H9 (cell line): ENCODE results near the gene ACTL7A. TPM values are rescaled to one million over a fixed set of nuclear protein-coding genes. Genes with fewer than 3 reads are reported as not detected.

ENCODE experiments used
- DNase-seq: peaks from one replicate; pipeline ENCODE4 v3.0.0-alpha.2; 2017
- H2AFZ ChIP-seq: one replicate; pipeline ENCODE4 v1.6.1; 2013; ENCODE audit warnings: mild to moderate bottlenecking, low read length, control low read depth, moderate library complexity
- H2AK5ac ChIP-seq: 2 replicates; pipeline ENCODE4 v1.6.1; 2013; ENCODE audit warnings: low read length, control low read depth, mixed read lengths; ENCODE audit not compliant: insufficient read length
- H2BK120ac ChIP-seq: one replicate; pipeline ENCODE4 v1.6.1; 2013; ENCODE audit warnings: low read depth, mild to moderate bottlenecking, low read length, control low read depth, inconsistent platforms; ENCODE audit not compliant: poor library complexity, severe bottlenecking
- H2BK12ac ChIP-seq: 2 replicates; pipeline ENCODE4 v1.6.1; 2013; ENCODE audit warnings: low read length, control low read depth, mixed read lengths, low read depth; ENCODE audit not compliant: insufficient read length
- H2BK15ac ChIP-seq: 2 replicates; pipeline ENCODE4 v1.6.1; 2013; ENCODE audit warnings: low read depth, low read length, control low read depth
- H2BK20ac ChIP-seq: one replicate; pipeline ENCODE4 v1.6.1; 2013; ENCODE audit warnings: low read depth, mild to moderate bottlenecking, low read length, control low read depth, inconsistent platforms; ENCODE audit not compliant: poor library complexity, severe bottlenecking
- H2BK5ac ChIP-seq: 2 replicates; pipeline ENCODE4 v1.6.1; 2013; ENCODE audit warnings: low read length, control low read depth, mixed read lengths; ENCODE audit not compliant: insufficient read length
- H3K14ac ChIP-seq: 2 replicates; pipeline ENCODE4 v1.6.1; 2013; ENCODE audit warnings: low read length, control low read depth; ENCODE audit not compliant: insufficient read depth
- H3K18ac ChIP-seq: 2 replicates; pipeline ENCODE4 v1.6.1; 2013; ENCODE audit warnings: low read depth, mild to moderate bottlenecking, mixed read lengths, low read length, control low read depth; ENCODE audit not compliant: insufficient read length
- H3K23ac ChIP-seq: 2 replicates; pipeline ENCODE4 v1.6.1; 2013; ENCODE audit warnings: low read length, control low read depth, mixed read lengths, low read depth; ENCODE audit not compliant: insufficient read length
- H3K23me2 ChIP-seq: 2 replicates; pipeline ENCODE4 v1.6.1; 2013; ENCODE audit warnings: low read depth, mild to moderate bottlenecking, mixed read lengths, low read length, control low read depth; ENCODE audit not compliant: insufficient read length, poor library complexity, severe bottlenecking
- H3K27ac ChIP-seq: 2 replicates; pipeline ENCODE4 v1.5.1; 2013; ENCODE audit warnings: low read length, control low read depth, mixed read lengths, low read depth; ENCODE audit not compliant: insufficient read length
- H3K27me3 ChIP-seq: 2 replicates; pipeline ENCODE4 v1.6.1; 2013; ENCODE audit warnings: low read length, control low read depth, inconsistent platforms; ENCODE audit not compliant: insufficient read depth
- H3K4ac ChIP-seq: 2 replicates; pipeline ENCODE4 v1.6.1; 2013; ENCODE audit warnings: low read depth, mild to moderate bottlenecking, control low read depth, inconsistent platforms, low read length, moderate library complexity
- H3K4me1 ChIP-seq: 2 replicates; pipeline ENCODE4 v1.6.1; 2013; ENCODE audit warnings: low read length, control low read depth, inconsistent platforms; ENCODE audit not compliant: insufficient read depth
- H3K4me2 ChIP-seq: 2 replicates; pipeline ENCODE4 v1.6.1; 2013; ENCODE audit warnings: low read length, control low read depth, mixed read lengths; ENCODE audit not compliant: insufficient read length, insufficient read depth
- H3K56ac ChIP-seq: 2 replicates; pipeline ENCODE4 v1.6.1; 2013; ENCODE audit warnings: low read depth, mild to moderate bottlenecking, mixed read lengths, low read length, control low read depth; ENCODE audit not compliant: insufficient read length
- H3K79me1 ChIP-seq: 2 replicates; pipeline ENCODE4 v1.6.1; 2013; ENCODE audit warnings: low read depth, mild to moderate bottlenecking, moderate library complexity, low read length, control low read depth, inconsistent platforms; ENCODE audit not compliant: insufficient read depth, poor library complexity, severe bottlenecking
- H3K79me2 ChIP-seq: 2 replicates; pipeline ENCODE4 v1.6.1; 2013; ENCODE audit warnings: low read length, control low read depth, inconsistent platforms; ENCODE audit not compliant: insufficient read depth
- H3K9ac ChIP-seq: 2 replicates; pipeline ENCODE4 v1.6.1; 2013; ENCODE audit warnings: low read length, control low read depth, mixed read lengths; ENCODE audit not compliant: insufficient read length; ENCODE audit errors: extremely low read depth
- H3K9me3 ChIP-seq: one replicate; pipeline ENCODE4 v1.6.1; 2013; ENCODE audit warnings: low read depth, low read length, inconsistent platforms; ENCODE audit not compliant: control insufficient read depth
- H3T11ph ChIP-seq: one replicate; pipeline ENCODE4 v1.6.1; 2013; ENCODE audit warnings: mild to moderate bottlenecking, low read length, control low read depth, inconsistent platforms
- H4K20me1 ChIP-seq: one replicate; pipeline ENCODE4 v1.6.1; 2013; ENCODE audit not compliant: control insufficient read depth, insufficient read length, insufficient read depth
- H4K5ac ChIP-seq: 2 replicates; pipeline ENCODE4 v1.6.1; 2013; ENCODE audit warnings: low read depth, mild to moderate bottlenecking, mixed read lengths, low read length, control low read depth; ENCODE audit not compliant: insufficient read length
- H4K8ac ChIP-seq: replicated peaks from 2 replicates; pipeline ENCODE4 v1.6.1; 2013; ENCODE audit warnings: low read length, control low read depth, mixed read lengths, low read depth; ENCODE audit not compliant: insufficient read length
- H4K91ac ChIP-seq: 2 replicates; pipeline ENCODE4 v1.6.1; 2013; ENCODE audit warnings: low read depth, mild to moderate bottlenecking, moderate library complexity, mixed read lengths, low read length, control low read depth; ENCODE audit not compliant: insufficient read length
- H3K27ac Mint-ChIP-seq, 3 experiments: 2 replicates in 2 of 3; 3 replicates in 1 of 3; pipeline ENCODE4 v1.8.0; 2020 to 2021; ENCODE audit warnings: mixed read lengths in 3 of 3, mild to moderate bottlenecking in 1 of 3, moderate library complexity in 1 of 3
- H3K27me3 Mint-ChIP-seq: 2 replicates; pipeline ENCODE4 v1.8.0; 2021; ENCODE audit warnings: low read depth, mild to moderate bottlenecking, moderate library complexity, mixed read lengths
- H3K36me3 Mint-ChIP-seq, 3 experiments: 2 replicates in 2 of 3; 3 replicates in 1 of 3; pipeline ENCODE4 v1.8.0; 2020 to 2021; ENCODE audit warnings: low read depth in 3 of 3, mixed read lengths in 3 of 3; ENCODE audit not compliant: insufficient read depth in 1 of 3
- H3K4me1 Mint-ChIP-seq, 2 experiments: 2 replicates each; pipeline ENCODE4 v1.8.0; 2020; ENCODE audit warnings: mixed read lengths in 2 of 2
- H3K4me3 Mint-ChIP-seq, 2 experiments: 2 replicates in 1 of 2; 3 replicates in 1 of 2; pipeline ENCODE4 v1.8.0; 2020 to 2021; ENCODE audit warnings: mild to moderate bottlenecking in 2 of 2, mixed read lengths in 2 of 2, moderate library complexity in 1 of 2
- H3K9me3 Mint-ChIP-seq, 2 experiments: 2 replicates in 1 of 2; 3 replicates in 1 of 2; pipeline ENCODE4 v1.8.0; 2020; ENCODE audit warnings: mild to moderate bottlenecking in 2 of 2, mixed read lengths in 2 of 2, moderate library complexity in 1 of 2
- WGBS: extraction: QIAGEN DNeasy Blood & Tissue Kit; methylation state at CpG from one replicate; pipeline ENCODE4 v1.1.7; 2013; ENCODE audit warnings: missing lambda C conversion rate, low lambda C conversion rate, mixed read lengths; ENCODE audit not compliant: insufficient read length; ENCODE audit errors: extremely low coverage; 5-methylcytosine and 5-hydroxymethylcytosine counted together
- total RNA-seq: library from RNA; stranded (reverse); gene quantifications from 2 replicates; pipeline ENCODE4 v1.2.1, GENCODE V29; 2021
- TF ChIP-seq, protein P1 (sequence below): fragments of 200-600 bp; sonication (generic); conservative IDR thresholded peaks from 3 replicates; pipeline ENCODE4 v1.8.0; 2021; ENCODE audit warnings: antibody characterized with exemption, mild to moderate bottlenecking

Gene ACTL7A
- total RNA-seq, 1 experiment from 2014 or later: not detected

DNA sequence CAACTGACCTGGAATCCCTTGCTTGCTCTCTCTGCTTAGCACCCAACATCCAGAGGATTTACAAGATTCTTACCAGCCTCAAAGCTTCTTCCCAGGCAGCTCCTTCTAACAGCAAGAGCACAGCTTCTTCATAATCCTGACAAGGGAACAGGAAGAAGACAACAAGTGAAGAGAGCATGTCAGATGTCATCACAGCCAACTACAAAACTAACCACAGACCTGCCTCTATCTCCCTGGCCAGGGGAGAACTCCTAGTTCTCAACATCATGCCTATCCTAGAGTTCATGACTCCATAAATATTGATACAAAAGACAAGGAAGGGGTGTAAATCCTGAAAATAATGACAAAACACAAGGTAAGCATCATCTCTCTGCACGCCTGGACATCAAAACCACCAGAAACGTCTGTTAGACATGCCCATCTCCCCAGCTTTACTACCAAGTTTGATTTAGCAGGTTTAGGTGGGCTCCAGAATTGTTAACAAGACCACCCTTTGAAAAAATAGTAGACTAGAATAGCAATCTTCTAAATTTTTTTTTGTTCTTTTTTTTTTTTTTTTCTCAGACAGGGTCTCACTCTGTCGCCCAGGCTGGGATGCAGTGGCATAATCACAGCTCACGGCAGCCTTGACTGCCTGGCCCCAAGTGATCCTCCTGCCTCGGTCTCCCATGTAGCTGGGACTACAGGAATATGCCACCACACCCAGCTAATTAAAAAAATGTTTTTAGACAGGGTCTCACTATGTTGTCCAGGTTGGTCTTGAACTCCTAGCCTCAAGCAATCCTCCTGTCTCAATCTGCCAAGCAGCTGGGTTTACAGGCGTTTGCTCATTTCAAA, 20.2 kb downstream of the ACTL7A start:
- Histone ChIP-seq H3K18ac (no peak overlapping the region), H2AFZ (no peak overlapping the region), H3K4ac (no peak overlapping the region), H2BK120ac (no peak overlapping the region), H3K23ac (no peak overlapping the region), H4K91ac (no peak overlapping the region), H3K56ac (no peak overlapping the region), H2BK5ac (no peak overlapping the region), H3K9me3 (no peaks in the 10 kb centered on the region), H2BK20ac (no peak overlapping the region), H3K79me2 (no peaks in the 10 kb centered on the region), H2BK15ac (no peak overlapping the region), H3K79me1 (no peaks in the 10 kb centered on the region), H3T11ph (no peak overlapping the region), H2BK12ac (no peak overlapping the region), H3K23me2 (no peaks in the 10 kb centered on the region), H4K5ac (no peak overlapping the region), H3K4me2 (no peak overlapping the region), H3K27ac (no peak overlapping the region), H3K27me3 (no peaks in the 10 kb centered on the region), H2AK5ac (no peak overlapping the region), H3K14ac (no peak overlapping the region), H3K4me1 (no peaks in the 10 kb centered on the region), H3K9ac (no peak overlapping the region), H4K8ac (no peak overlapping the region), H4K20me1 (no peaks in the 10 kb centered on the region)
- Mint-ChIP-seq H3K36me3 (peaks cover 6 to 41% (median 34%) of the 10 kb centered on the region in 3 experiments; a peak in 5 of 7 replicates), H3K27ac (peak overlapping the region in 1 of 3 experiments; percentile 71; a peak in 1 of 7 replicates), H3K4me3 (no peak overlapping the region), H3K9me3 (no peaks in the 10 kb centered on the region), H3K27me3 (no peaks in the 10 kb centered on the region), H3K4me1 (no peaks in the 10 kb centered on the region)
- DNase-seq: no peak
- TF ChIP-seq, protein P1, sequence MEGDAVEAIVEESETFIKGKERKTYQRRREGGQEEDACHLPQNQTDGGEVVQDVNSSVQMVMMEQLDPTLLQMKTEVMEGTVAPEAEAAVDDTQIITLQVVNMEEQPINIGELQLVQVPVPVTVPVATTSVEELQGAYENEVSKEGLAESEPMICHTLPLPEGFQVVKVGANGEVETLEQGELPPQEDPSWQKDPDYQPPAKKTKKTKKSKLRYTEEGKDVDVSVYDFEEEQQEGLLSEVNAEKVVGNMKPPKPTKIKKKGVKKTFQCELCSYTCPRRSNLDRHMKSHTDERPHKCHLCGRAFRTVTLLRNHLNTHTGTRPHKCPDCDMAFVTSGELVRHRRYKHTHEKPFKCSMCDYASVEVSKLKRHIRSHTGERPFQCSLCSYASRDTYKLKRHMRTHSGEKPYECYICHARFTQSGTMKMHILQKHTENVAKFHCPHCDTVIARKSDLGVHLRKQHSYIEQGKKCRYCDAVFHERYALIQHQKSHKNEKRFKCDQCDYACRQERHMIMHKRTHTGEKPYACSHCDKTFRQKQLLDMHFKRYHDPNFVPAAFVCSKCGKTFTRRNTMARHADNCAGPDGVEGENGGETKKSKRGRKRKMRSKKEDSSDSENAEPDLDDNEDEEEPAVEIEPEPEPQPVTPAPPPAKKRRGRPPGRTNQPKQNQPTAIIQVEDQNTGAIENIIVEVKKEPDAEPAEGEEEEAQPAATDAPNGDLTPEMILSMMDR: no peak
- WGBS: no CpG with 5 or more reads among the region's 6 CpGs
